DOHH2 (cell line): ENCODE results near the gene MCC.

Experiments
- H3F3A ChIP-seq: fragments of 200-600 bp; sonication (generic), shearing (Covaris generic); 2 replicates; pipeline ENCODE4 v1.6.0; 2016; ENCODE audit warnings: antibody characterized with exemption, mild to moderate bottlenecking; ENCODE audit not compliant: control insufficient read depth, insufficient read depth
- H3K27ac ChIP-seq: fragments of 200-600 bp; sonication (generic); 2 replicates; pipeline ENCODE4 v1.5.1; 2014; ENCODE audit warnings: low read depth, mild to moderate bottlenecking, low read length, moderate library complexity
- H3K27me3 ChIP-seq: fragments of 200-600 bp; sonication (generic); 2 replicates; pipeline ENCODE4 v1.6.1; 2014; ENCODE audit warnings: mild to moderate bottlenecking, low read length, mixed read lengths; ENCODE audit not compliant: control insufficient read depth
- H3K36me3 ChIP-seq: fragments of 200-600 bp; sonication (generic); 2 replicates; pipeline ENCODE4 v1.6.1; 2014; ENCODE audit warnings: mild to moderate bottlenecking, low read length, moderate library complexity, mixed read lengths; ENCODE audit not compliant: control insufficient read depth
- H3K4me1 ChIP-seq: fragments of 200-600 bp; sonication (generic); 2 replicates; pipeline ENCODE4 v1.6.1; 2014; ENCODE audit warnings: mild to moderate bottlenecking, low read length, mixed read lengths; ENCODE audit not compliant: control insufficient read depth
- H3K4me2 ChIP-seq: fragments of 200-600 bp; sonication (generic); 2 replicates; pipeline ENCODE4 v1.6.0; 2014; ENCODE audit warnings: mild to moderate bottlenecking, low read length, moderate library complexity
- H3K4me3 ChIP-seq: fragments of 200-600 bp; sonication (generic); 2 replicates; pipeline ENCODE4 v1.5.1; 2014; ENCODE audit warnings: mild to moderate bottlenecking, low read length, mixed read lengths
- H3K79me2 ChIP-seq: fragments of 200-600 bp; sonication (generic); 2 replicates; pipeline ENCODE4 v1.6.1; 2014; ENCODE audit warnings: mild to moderate bottlenecking, low read length, mixed read lengths; ENCODE audit not compliant: control insufficient read depth
- H3K9me2 ChIP-seq: fragments of 200-600 bp; sonication (generic); replicated peaks from 2 replicates; pipeline ENCODE4 v1.6.1; 2014; ENCODE audit warnings: mild to moderate bottlenecking, low read length, mixed read lengths; ENCODE audit not compliant: control insufficient read depth
- H3K9me3 ChIP-seq: fragments of 200-600 bp; sonication (generic); 2 replicates; pipeline ENCODE4 v1.6.1; 2014; ENCODE audit warnings: antibody characterized with exemption, low read length, mixed read lengths; ENCODE audit not compliant: control insufficient read depth, insufficient read depth
- H4K20me1 ChIP-seq: fragments of 200-600 bp; sonication (generic); 2 replicates; pipeline ENCODE4 v1.6.0; 2014; ENCODE audit warnings: low read depth, mild to moderate bottlenecking, antibody characterized with exemption, low read length, moderate library complexity; ENCODE audit not compliant: control insufficient read depth, insufficient read depth
- EZH2phosphoT487 ChIP-seq: fragments of 200-600 bp; sonication (generic); IDR thresholded peaks from 2 replicates; pipeline ENCODE4 v1.6.1; 2017; ENCODE audit warnings: borderline replicate concordance, mild to moderate bottlenecking, antibody characterized with exemption, low read length, moderate library complexity, mixed read lengths
- TF ChIP-seq, protein P1 (sequence below): fragments of 200-600 bp; sonication (generic); IDR thresholded peaks from one replicate; pipeline ENCODE4 v1.5.1; 2014; ENCODE audit warnings: antibody characterized with exemption, mild to moderate bottlenecking, low read depth, low read length; ENCODE audit not compliant: poor library complexity, severe bottlenecking

The MCC gene

DNA sequence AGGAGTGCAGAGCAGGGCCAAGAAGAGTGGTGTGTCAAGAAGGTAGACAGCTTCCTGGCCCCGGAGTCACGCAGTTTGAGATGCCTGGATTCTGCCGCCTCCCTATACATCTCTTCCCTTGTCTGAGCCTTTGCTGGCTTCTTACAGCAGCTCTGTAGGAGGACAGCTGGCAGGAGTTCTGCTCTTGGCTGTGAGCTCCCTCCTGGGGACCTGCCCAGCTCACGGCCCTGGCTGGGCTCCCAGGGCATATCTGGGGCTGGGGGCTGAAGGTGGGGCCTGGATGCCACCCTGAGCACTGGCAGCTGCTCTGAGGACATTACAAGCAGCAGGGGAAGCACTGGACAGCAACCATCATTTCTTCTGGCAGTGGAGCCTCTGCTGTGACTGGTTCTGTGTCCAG lies 52.7 kb downstream of the MCC start:
- no peaks in the 10 kb centered on the region for H3K36me3 ChIP-seq
- H3K27ac ChIP-seq: no peak overlapping the region
- H3K9me3 ChIP-seq: no peaks in the 10 kb centered on the region
- no peaks in the 10 kb centered on the region for H3K9me2 ChIP-seq
- no peaks in the 10 kb centered on the region for H3K4me1 ChIP-seq
- no peak overlapping the region for H3K4me3 ChIP-seq
- H3F3A ChIP-seq: no peaks in the 10 kb centered on the region
- no peaks in the 10 kb centered on the region for H3K79me2 ChIP-seq
- TF ChIP-seq, protein P1, sequence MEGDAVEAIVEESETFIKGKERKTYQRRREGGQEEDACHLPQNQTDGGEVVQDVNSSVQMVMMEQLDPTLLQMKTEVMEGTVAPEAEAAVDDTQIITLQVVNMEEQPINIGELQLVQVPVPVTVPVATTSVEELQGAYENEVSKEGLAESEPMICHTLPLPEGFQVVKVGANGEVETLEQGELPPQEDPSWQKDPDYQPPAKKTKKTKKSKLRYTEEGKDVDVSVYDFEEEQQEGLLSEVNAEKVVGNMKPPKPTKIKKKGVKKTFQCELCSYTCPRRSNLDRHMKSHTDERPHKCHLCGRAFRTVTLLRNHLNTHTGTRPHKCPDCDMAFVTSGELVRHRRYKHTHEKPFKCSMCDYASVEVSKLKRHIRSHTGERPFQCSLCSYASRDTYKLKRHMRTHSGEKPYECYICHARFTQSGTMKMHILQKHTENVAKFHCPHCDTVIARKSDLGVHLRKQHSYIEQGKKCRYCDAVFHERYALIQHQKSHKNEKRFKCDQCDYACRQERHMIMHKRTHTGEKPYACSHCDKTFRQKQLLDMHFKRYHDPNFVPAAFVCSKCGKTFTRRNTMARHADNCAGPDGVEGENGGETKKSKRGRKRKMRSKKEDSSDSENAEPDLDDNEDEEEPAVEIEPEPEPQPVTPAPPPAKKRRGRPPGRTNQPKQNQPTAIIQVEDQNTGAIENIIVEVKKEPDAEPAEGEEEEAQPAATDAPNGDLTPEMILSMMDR: no peak
- no peak for TF ChIP-seq EZH2phosphoT487
- H4K20me1 ChIP-seq: no peaks in the 10 kb centered on the region
- H3K27me3 ChIP-seq: no peaks in the 10 kb centered on the region
- H3K4me2 ChIP-seq: no peak overlapping the region

DNA sequence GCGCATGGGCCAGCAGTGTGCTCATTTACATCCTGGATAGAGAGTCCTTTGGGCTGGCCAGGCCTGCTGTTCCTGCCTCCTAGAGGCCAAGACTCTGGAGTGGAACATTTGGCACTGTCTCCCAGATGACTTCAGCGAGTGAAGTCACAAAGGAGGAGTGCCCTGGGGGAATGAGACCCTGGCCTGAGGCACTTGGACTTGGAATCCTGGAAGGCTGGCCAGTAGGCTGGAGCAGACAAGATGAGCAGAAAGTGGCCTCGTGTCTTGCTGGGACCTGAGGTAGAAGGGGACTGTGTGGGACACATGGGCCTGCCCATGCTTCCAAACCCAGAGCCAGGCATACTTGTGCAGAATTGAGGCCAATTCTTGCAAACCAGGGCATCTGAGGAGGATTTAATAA lies 53.4 kb downstream of the MCC start, which contains the start of gene TSSK1B:
Gene TSSK1B, minus strand, starts transcription at position 101 of the 400 bp plus-strand sequence. CDS start 150 bp downstream, outside the sequence.
- Histone ChIP-seq H3K27ac (no peak within 1 kb of the TSS), H3K4me2 (no peak within 1 kb of the TSS), H3K36me3 (no peaks in the 10 kb centered on the region), H3K9me2 (no peaks in the 10 kb centered on the region), H3K9me3 (no peaks in the 10 kb centered on the region), H3K27me3 (no peaks in the 10 kb centered on the region), H3K4me3 (no peak within 1 kb of the TSS), H3K4me1 (no peaks in the 10 kb centered on the region), H3F3A (no peaks in the 10 kb centered on the region), H3K79me2 (no peaks in the 10 kb centered on the region), H4K20me1 (no peaks in the 10 kb centered on the region)
- TF ChIP-seq EZH2phosphoT487: no peak
- TF ChIP-seq, protein P1: no peak

DNA sequence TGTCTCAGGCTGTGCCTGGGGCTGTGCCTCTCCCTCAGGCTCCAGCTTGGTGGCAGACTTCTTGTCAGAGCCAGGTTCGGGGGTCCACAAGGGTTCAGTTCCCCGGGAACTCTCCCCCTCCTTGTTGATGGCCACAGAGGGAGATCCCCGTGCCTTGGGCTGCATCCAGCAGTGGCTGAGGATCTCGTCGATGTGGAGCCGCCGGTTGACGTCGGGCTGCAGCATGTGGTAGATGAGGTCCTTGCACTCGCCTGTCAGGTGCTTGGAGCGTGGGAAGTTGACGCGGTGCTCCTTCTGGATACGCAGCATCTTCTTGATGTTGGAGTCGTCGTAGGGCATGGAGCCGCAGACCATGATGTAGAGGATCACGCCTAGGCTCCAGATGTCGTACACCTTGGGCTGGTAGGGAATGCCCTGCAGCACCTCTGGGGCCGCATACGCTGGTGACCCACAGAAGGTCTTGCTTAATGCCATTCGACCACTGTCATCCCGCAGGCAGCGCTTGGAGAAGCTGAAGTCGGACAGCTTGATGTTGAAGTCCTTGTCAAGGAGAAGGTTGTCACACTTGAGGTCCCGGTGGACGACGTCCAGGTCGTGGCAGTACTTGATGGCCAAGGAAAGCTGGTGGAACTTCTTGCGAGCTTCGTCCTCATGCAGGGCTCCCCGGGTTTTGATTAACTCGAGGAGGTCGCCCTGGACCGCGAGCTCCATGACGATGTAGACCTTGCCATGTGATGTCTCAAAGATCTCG lies 54.2 kb downstream of the MCC start:
- no peaks in the 10 kb centered on the region for H3F3A ChIP-seq
- H3K9me2 ChIP-seq: no peaks in the 10 kb centered on the region
- H3K79me2 ChIP-seq: no peaks in the 10 kb centered on the region
- no peak overlapping the region for H3K4me2 ChIP-seq
- H3K4me1 ChIP-seq: no peaks in the 10 kb centered on the region
- H3K4me3 ChIP-seq: no peak overlapping the region
- no peaks in the 10 kb centered on the region for H4K20me1 ChIP-seq
- no peak overlapping the region for H3K27ac ChIP-seq
- TF ChIP-seq, protein P1: no peak
- no peak for TF ChIP-seq EZH2phosphoT487
- H3K9me3 ChIP-seq: no peaks in the 10 kb centered on the region
- no peaks in the 10 kb centered on the region for H3K36me3 ChIP-seq
- H3K27me3 ChIP-seq: no peaks in the 10 kb centered on the region
